ENCODE results near the gene NLE1. TPM values are rescaled to one million over a fixed set of nuclear protein-coding genes. Genes with fewer than 3 reads are reported as not detected.

NLE1 gene
- total RNA-seq, 4 donors from 2014 or later = 9.6 to 16.1 (median 13.8) TPM

- peaks cover 0 to 21% (median 0%) of the 10 kb centered on the region in 4 donors for H3K27me3 ChIP-seq
- no peaks in the 10 kb centered on the region for H3K9me3 ChIP-seq
- DNase-seq (ENCODE audit: extremely low spot score) = no peak
- 66% methylated on average over 5 of the region's 5 CpGs for WGBS
- intact Hi-C loops (cut with DNase I) = no loop called here
- no peak overlapping the region for H3K4me3 ChIP-seq
- no peak for TF ChIP-seq CTCF (IDR thresholded peaks at IDR 0.05)
- TF ChIP-seq EP300 (IDR thresholded peaks at IDR 0.05) = no peak
- no peak for TF ChIP-seq POLR2A (IDR thresholded peaks at IDR 0.05; ENCODE audit: low read depth)
- no peak for TF ChIP-seq POLR2AphosphoS5 (IDR thresholded peaks at IDR 0.05)
- H3K4me1 ChIP-seq = no peaks in the 10 kb centered on the region
- no peak overlapping the region for H3K27ac ChIP-seq (replicated peaks in 1 of 4)
- peaks cover 0 to 55% (median 0%) of the 10 kb centered on the region in 4 donors for H3K36me3 ChIP-seq
These were observed 24.4 kb upstream of the NLE1 start for GRCh38 chr17:35166526-35166925.

- TF ChIP-seq POLR2A (IDR thresholded peaks at IDR 0.05; ENCODE audit: low read depth) (no peak), POLR2AphosphoS5 (IDR thresholded peaks at IDR 0.05) (no peak), CTCF (IDR thresholded peaks at IDR 0.05) (no peak), EP300 (IDR thresholded peaks at IDR 0.05) (no peak)
- intact Hi-C loops (cut with DNase I) = no loop called here
- Histone ChIP-seq H3K27me3 (peaks cover 0 to 15% (median 0%) of the 10 kb centered on the region in 4 donors), H3K36me3 (peaks cover 0 to 59% (median 0%) of the 10 kb centered on the region in 4 donors), H3K9me3 (no peaks in the 10 kb centered on the region), H3K4me3 (no peak overlapping the region), H3K4me1 (no peaks in the 10 kb centered on the region), H3K27ac (replicated peaks in 1 of 4) (no peak overlapping the region)
- DNase-seq (ENCODE audit: extremely low spot score) = no peak
- WGBS = 62% methylated on average over 5 of the region's 5 CpGs
These were observed 22.6 kb upstream of the NLE1 start for GRCh38 chr17:35164716-35165115.

- intact Hi-C loops (cut with DNase I) = no loop called here
- Histone ChIP-seq H3K4me1 (no peaks in the 10 kb centered on the region), H3K9me3 (no peaks in the 10 kb centered on the region), H3K4me3 (no peak overlapping the region), H3K27ac (replicated peaks in 1 of 4) (no peak overlapping the region), H3K36me3 (peaks cover 0 to 62% (median 0%) of the 10 kb centered on the region in 4 donors), H3K27me3 (peaks cover 0 to 15% (median 0%) of the 10 kb centered on the region in 4 donors)
- DNase-seq (ENCODE audit: extremely low spot score) = no peak
- 94% methylated on average over 7 of the region's 7 CpGs for WGBS
- no peak for TF ChIP-seq CTCF (IDR thresholded peaks at IDR 0.05)
- TF ChIP-seq POLR2A (IDR thresholded peaks at IDR 0.05; ENCODE audit: low read depth) = no peak
- TF ChIP-seq POLR2AphosphoS5 (IDR thresholded peaks at IDR 0.05) = no peak
- no peak for TF ChIP-seq EP300 (IDR thresholded peaks at IDR 0.05)
These were observed 21.8 kb upstream of the NLE1 start for GRCh38 chr17:35163886-35164285.

GRCh38 chr17:35162755-35163154 is 20.7 kb upstream of the NLE1 start:
- no peak overlapping the region for H3K4me3 ChIP-seq
- peaks cover 0 to 60% (median 0%) of the 10 kb centered on the region in 4 donors for H3K36me3 ChIP-seq
- H3K9me3 ChIP-seq = no peaks in the 10 kb centered on the region
- intact Hi-C loops (cut with DNase I) = no loop called here
- WGBS = 89% methylated on average over 4 of the region's 4 CpGs
- H3K27me3 ChIP-seq = peaks cover 0 to 15% (median 0%) of the 10 kb centered on the region in 4 donors
- DNase-seq (ENCODE audit: extremely low spot score) = no peak
- no peak overlapping the region for H3K27ac ChIP-seq (replicated peaks in 1 of 4)
- H3K4me1 ChIP-seq = no peaks in the 10 kb centered on the region
- TF ChIP-seq POLR2A (IDR thresholded peaks at IDR 0.05; ENCODE audit: low read depth) (no peak), EP300 (IDR thresholded peaks at IDR 0.05) (no peak), POLR2AphosphoS5 (IDR thresholded peaks at IDR 0.05) (no peak), CTCF (IDR thresholded peaks at IDR 0.05) (no peak)

GRCh38 chr17:35161281-35161761 is 19.2 kb upstream of the NLE1 start:
- Histone ChIP-seq H3K27ac (replicated peaks in 1 of 4) (no peak overlapping the region), H3K36me3 (peaks cover 0 to 55% (median 0%) of the 10 kb centered on the region in 4 donors), H3K4me3 (no peak overlapping the region), H3K4me1 (no peaks in the 10 kb centered on the region), H3K27me3 (peaks cover 0 to 12% (median 0%) of the 10 kb centered on the region in 4 donors), H3K9me3 (no peaks in the 10 kb centered on the region)
- no peak for TF ChIP-seq POLR2A (IDR thresholded peaks at IDR 0.05; ENCODE audit: low read depth)
- no peak for TF ChIP-seq CTCF (IDR thresholded peaks at IDR 0.05)
- TF ChIP-seq EP300 (IDR thresholded peaks at IDR 0.05) = no peak
- TF ChIP-seq POLR2AphosphoS5 (IDR thresholded peaks at IDR 0.05) = no peak
- no peak for DNase-seq (ENCODE audit: extremely low spot score)
- intact Hi-C loops (cut with DNase I) = no loop called here
- 67% methylated on average over 3 of the region's 3 CpGs for WGBS

Measured in esophagus muscularis mucosa (tissue), 4 donors.